WTC11 (cell line): ENCODE data around the gene SPACA7. TPM values are rescaled to one million over a fixed set of nuclear protein-coding genes. Genes with fewer than 3 reads are reported as not detected.
"Not testable (repeated sequence)": the region's sequence is repeated elsewhere in the genome, so short reads cannot be mapped to it uniquely, and the experiment has no call there.

Experiments
- ATAC-seq: fragments of 200-7000 bp; cut with Tn5 transposase; 2 replicates; pipeline ENCODE4 v1.10.0; 2021; ENCODE audit warnings: mild to moderate bottlenecking, moderate library complexity
- CTCF ChIA-PET: fragments of 300-600 bp; sonication (Branson Sonifier 250); formaldehyde crosslinking; loops from one replicate; lab custom pipeline; 2021; ENCODE audit warnings: antibody characterized with exemption; lab: Charles Lee
- POLR2A ChIA-PET: fragments of 350-600 bp; sonication (Branson Sonifier 250); formaldehyde crosslinking; loops from one replicate; lab custom pipeline; 2021; ENCODE audit warnings: antibody characterized with exemption; lab: Charles Lee
- DNase-seq: peaks from one replicate; pipeline ENCODE4 v3.0.0; 2021; ENCODE audit warnings: low spot score
- H3K27ac Mint-ChIP-seq: 2 replicates; pipeline ENCODE4 v1.8.0; 2021; ENCODE audit warnings: mixed read lengths
- H3K27me3 Mint-ChIP-seq: 2 replicates; pipeline ENCODE4 v1.8.0; 2021; ENCODE audit warnings: low read depth, mild to moderate bottlenecking, moderate library complexity, mixed read lengths
- H3K36me3 Mint-ChIP-seq: 2 replicates; pipeline ENCODE4 v1.8.0; 2021; ENCODE audit warnings: mixed read lengths
- H3K4me1 Mint-ChIP-seq: 2 replicates; pipeline ENCODE4 v1.8.0; 2022; ENCODE audit warnings: mixed read lengths
- H3K4me3 Mint-ChIP-seq: 2 replicates; pipeline ENCODE4 v1.8.0; 2021; ENCODE audit warnings: mild to moderate bottlenecking, moderate library complexity, mixed read lengths
- H3K9me3 Mint-ChIP-seq: 2 replicates; pipeline ENCODE4 v1.8.0; 2021; ENCODE audit warnings: mixed read lengths
- ARID4B ChIP-seq: sonication (generic); formaldehyde crosslinking; IDR thresholded peaks from 2 replicates; pipeline ENCODE4 v1.8.0; 2023; ENCODE audit warnings: missing genetic modification reagents, mild to moderate bottlenecking, borderline replicate concordance
- E2F4 ChIP-seq: sonication (generic); formaldehyde crosslinking; IDR thresholded peaks from 2 replicates; pipeline ENCODE4 v1.8.1; 2022; ENCODE audit warnings: low read depth, mild to moderate bottlenecking, moderate library complexity, missing genetic modification reagents, borderline replicate concordance
- FOXP1 ChIP-seq: sonication (generic); formaldehyde crosslinking; IDR thresholded peaks from 2 replicates; pipeline ENCODE4 v1.8.0; 2022; ENCODE audit warnings: missing genetic modification reagents, mild to moderate bottlenecking, moderate library complexity, borderline replicate concordance
- GRHL2 ChIP-seq: fragments of 250-450 bp; sonication (Bioruptor Pico); IDR thresholded peaks from 2 replicates; pipeline ENCODE4 v1.8.0; 2022; ENCODE audit warnings: mild to moderate bottlenecking, moderate library complexity; ENCODE audit not compliant: insufficient replicate concordance, severe bottlenecking
- JAZF1 ChIP-seq: fragments of 250-450 bp; sonication (Bioruptor Pico); IDR thresholded peaks from 2 replicates; pipeline ENCODE4 v1.9.0; 2021; ENCODE audit warnings: moderate library complexity, mild to moderate bottlenecking, inconsistent platforms
- MXD4 ChIP-seq: fragments of 250-450 bp; sonication (Bioruptor Pico); IDR thresholded peaks from 2 replicates; pipeline ENCODE4 v1.8.0; 2021; ENCODE audit warnings: mild to moderate bottlenecking, moderate library complexity, borderline replicate concordance
- NFATC4 ChIP-seq: fragments of 250-450 bp; sonication (Bioruptor Pico); IDR thresholded peaks from 2 replicates; pipeline ENCODE4 v1.9.0; 2021; ENCODE audit warnings: mild to moderate bottlenecking
- NR3C1 ChIP-seq: sonication (generic); formaldehyde crosslinking; conservative IDR thresholded peaks from 2 replicates; pipeline ENCODE4 v1.8.1; 2023; ENCODE audit warnings: low read depth, mild to moderate bottlenecking, missing genetic modification reagents
- TCF7 ChIP-seq: sonication (generic); formaldehyde crosslinking; IDR thresholded peaks from 2 replicates; pipeline ENCODE4 v1.8.0; 2022; ENCODE audit warnings: mild to moderate bottlenecking, low read depth, missing genetic modification reagents, moderate library complexity
- TEAD4 ChIP-seq: sonication (generic); formaldehyde crosslinking; IDR thresholded peaks from 2 replicates; pipeline ENCODE4 v1.8.0; 2022; ENCODE audit warnings: mild to moderate bottlenecking, missing genetic modification reagents
- ZNF263 ChIP-seq: sonication (generic); formaldehyde crosslinking; IDR thresholded peaks from 2 replicates; pipeline ENCODE4 v1.8.1; 2022; ENCODE audit warnings: low read depth, mild to moderate bottlenecking, moderate library complexity, missing genetic modification reagents
- ZNF671 ChIP-seq: fragments of 250-450 bp; sonication (Bioruptor Pico); IDR thresholded peaks from 2 replicates; pipeline ENCODE4 v1.8.0; 2021; ENCODE audit warnings: mild to moderate bottlenecking
- total RNA-seq: library from RNA; stranded (reverse); gene quantifications from 3 replicates; pipeline ENCODE4 v1.2.3, GENCODE V29; 2021
- TF ChIP-seq, protein P1 (sequence below): sonication (generic); formaldehyde crosslinking; IDR thresholded peaks from 2 replicates; pipeline ENCODE4 v1.8.1; 2022; ENCODE audit warnings: missing genetic modification reagents, borderline replicate concordance
- TF ChIP-seq, protein P2 (sequence below): fragments of 250-450 bp; sonication (Bioruptor Pico); conservative IDR thresholded peaks from 2 replicates; pipeline ENCODE4 v1.9.0; 2021; ENCODE audit warnings: mild to moderate bottlenecking
- TF ChIP-seq, protein P3 (sequence below): sonication (generic); formaldehyde crosslinking; IDR thresholded peaks from 2 replicates; pipeline ENCODE4 v1.8.0; 2023; ENCODE audit warnings: missing genetic modification reagents
- TF ChIP-seq, protein P4 (sequence below): sonication (generic); formaldehyde crosslinking; IDR thresholded peaks from 2 replicates; pipeline ENCODE4 v1.8.1; 2023; ENCODE audit warnings: mild to moderate bottlenecking, missing genetic modification reagents

The SPACA7 gene
- total RNA-seq, 1 experiment from 2014 or later = not detected

DNA sequence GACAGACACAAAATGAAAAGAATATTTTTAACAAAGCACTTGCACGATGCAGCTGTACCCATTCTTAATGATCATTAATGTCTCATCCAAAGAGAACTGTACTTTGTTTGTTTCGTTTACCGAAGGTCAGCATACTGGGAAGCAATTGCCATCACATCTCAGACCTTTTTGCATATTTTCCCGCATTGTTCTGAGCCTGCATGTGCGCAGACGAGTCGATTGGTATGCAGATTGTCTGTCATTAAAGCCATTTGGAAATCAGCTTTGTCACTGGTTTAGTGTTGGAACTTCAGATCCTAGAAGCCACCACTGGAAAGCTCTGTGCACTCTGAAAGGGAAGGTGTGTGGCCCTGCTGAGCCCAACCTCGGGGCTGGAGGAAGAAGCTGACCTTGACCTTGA lies 15.6 kb downstream of the SPACA7 start (continued):
- TF ChIP-seq FOXP1 (CRISPR knock-in tag) (no peak), ARID4B (CRISPR knock-in tag) (no peak), NR3C1 (no peak), TEAD4 (CRISPR knock-in tag) (no peak), TCF7 (no peak)

DNA sequence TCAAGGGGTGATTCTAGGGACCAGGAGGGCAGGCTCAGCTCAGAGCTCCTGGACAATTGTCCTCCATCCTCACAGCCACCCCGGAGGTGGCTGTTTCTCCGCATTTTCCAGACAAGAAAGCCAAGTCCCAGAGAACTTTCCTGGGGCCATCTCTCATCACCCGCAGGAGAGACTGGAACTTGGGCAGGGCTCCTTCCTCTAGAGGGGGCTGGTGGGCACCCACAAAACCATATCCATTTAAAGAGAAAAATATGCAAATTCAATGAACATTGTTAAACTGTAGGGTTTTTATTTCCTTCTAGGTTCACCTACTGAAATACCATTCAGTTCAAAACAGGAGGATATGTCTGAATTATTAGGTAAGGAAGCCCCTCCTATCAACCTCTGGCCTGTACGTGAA lies 16.6 kb downstream of the SPACA7 start:
- ChIA-PET POLR2A (no interaction called here), CTCF (no interaction called here)
- Mint-ChIP-seq H3K27me3 (peaks cover 10% of the 10 kb centered on the region), H3K4me1 (peaks cover 20% of the 10 kb centered on the region), H3K36me3 (peaks cover 4% of the 10 kb centered on the region), H3K9me3 (peaks cover 30% of the 10 kb centered on the region), H3K27ac (no peak overlapping the region), H3K4me3 (no peak overlapping the region)
- TF ChIP-seq, protein P1, sequence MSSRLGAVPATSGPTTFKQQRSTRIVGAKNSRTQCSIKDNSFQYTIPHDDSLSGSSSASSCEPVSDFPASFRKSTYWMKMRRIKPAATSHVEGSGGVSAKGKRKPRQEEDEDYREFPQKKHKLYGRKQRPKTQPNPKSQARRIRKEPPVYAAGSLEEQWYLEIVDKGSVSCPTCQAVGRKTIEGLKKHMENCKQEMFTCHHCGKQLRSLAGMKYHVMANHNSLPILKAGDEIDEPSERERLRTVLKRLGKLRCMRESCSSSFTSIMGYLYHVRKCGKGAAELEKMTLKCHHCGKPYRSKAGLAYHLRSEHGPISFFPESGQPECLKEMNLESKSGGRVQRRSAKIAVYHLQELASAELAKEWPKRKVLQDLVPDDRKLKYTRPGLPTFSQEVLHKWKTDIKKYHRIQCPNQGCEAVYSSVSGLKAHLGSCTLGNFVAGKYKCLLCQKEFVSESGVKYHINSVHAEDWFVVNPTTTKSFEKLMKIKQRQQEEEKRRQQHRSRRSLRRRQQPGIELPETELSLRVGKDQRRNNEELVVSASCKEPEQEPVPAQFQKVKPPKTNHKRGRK (CRISPR knock-in tag) = no peak
- TF ChIP-seq E2F4 (CRISPR knock-in tag) (no peak), ZNF263 (CRISPR knock-in tag) (no peak), NR3C1 (no peak), NFATC4 (CRISPR knock-in tag) (no peak), MXD4 (CRISPR knock-in tag) (no peak), GRHL2 (CRISPR knock-in tag) (no peak), JAZF1 (CRISPR knock-in tag) (no peak), ZNF671 (CRISPR knock-in tag) (no peak)
- TF ChIP-seq, protein P2, sequence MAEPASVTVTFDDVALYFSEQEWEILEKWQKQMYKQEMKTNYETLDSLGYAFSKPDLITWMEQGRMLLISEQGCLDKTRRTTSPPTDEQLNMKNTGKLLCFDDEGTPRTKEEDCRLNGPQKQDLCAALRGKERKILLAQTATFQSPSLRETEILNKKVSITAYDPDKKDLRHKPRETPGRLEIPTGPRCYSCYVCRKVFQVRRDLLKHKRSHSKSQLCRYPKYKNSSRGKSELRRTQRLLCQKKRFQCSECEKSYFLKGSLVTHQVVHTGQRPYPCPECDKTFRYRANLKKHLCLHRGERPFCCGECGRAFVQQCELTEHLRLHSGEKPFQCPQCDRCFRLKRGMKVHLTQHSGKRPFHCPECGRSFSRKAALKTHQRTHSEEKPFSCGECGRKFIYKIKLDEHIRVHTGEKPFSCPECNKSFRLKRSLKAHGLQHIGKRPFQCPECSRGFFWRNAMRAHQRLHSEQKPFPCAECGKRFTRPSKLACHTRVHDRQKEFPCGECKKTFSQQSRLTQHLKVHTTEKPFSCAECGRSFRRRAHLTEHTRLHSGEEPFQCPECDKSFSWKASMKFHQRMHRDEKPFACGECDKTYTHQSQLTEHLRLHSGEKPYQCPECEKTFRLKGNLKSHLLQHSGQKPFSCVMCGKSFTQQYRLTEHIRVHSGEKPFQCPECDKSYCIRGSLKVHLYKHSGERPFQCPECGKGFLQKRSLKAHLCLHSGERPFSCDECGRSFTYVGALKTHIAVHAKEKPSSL (CRISPR knock-in tag) = no peak
- TF ChIP-seq, protein P3, sequence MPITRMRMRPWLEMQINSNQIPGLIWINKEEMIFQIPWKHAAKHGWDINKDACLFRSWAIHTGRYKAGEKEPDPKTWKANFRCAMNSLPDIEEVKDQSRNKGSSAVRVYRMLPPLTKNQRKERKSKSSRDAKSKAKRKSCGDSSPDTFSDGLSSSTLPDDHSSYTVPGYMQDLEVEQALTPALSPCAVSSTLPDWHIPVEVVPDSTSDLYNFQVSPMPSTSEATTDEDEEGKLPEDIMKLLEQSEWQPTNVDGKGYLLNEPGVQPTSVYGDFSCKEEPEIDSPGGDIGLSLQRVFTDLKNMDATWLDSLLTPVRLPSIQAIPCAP = no peak
- TF ChIP-seq, protein P4, sequence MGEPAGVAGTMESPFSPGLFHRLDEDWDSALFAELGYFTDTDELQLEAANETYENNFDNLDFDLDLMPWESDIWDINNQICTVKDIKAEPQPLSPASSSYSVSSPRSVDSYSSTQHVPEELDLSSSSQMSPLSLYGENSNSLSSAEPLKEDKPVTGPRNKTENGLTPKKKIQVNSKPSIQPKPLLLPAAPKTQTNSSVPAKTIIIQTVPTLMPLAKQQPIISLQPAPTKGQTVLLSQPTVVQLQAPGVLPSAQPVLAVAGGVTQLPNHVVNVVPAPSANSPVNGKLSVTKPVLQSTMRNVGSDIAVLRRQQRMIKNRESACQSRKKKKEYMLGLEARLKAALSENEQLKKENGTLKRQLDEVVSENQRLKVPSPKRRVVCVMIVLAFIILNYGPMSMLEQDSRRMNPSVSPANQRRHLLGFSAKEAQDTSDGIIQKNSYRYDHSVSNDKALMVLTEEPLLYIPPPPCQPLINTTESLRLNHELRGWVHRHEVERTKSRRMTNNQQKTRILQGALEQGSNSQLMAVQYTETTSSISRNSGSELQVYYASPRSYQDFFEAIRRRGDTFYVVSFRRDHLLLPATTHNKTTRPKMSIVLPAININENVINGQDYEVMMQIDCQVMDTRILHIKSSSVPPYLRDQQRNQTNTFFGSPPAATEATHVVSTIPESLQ = no peak
- DNase-seq = no peak
- no peak for ATAC-seq

DNA sequence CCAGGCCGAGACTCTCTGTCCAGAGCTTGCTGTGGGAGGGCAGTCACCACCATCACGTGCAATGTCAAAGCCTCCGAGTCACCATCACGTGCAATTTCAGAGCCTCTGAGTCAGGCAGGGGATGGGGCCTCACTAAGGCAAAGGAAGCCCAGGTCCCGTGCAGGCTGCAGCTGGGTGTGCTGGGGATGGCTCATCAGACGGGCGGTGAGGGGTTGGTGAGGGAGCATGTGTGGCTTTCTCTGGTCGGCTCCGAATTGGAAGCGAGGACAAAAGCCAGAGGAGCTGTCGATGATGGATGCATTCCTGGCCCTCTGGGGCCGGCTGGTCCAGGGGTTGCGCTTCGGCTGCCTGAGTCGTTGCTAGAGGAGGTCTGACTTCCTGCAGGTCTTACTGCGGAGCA lies 18.9 kb downstream of the SPACA7 start:
- H3K36me3 Mint-ChIP-seq, H3K27ac Mint-ChIP-seq, POLR2A ChIA-PET, ATAC-seq, H3K4me3 Mint-ChIP-seq, CTCF ChIA-PET, DNase-seq: not testable (repeated sequence)
- peaks cover 26% of the 10 kb centered on the region for H3K9me3 Mint-ChIP-seq
- peaks cover 10% of the 10 kb centered on the region for H3K27me3 Mint-ChIP-seq
- peaks cover 20% of the 10 kb centered on the region for H3K4me1 Mint-ChIP-seq

DNA sequence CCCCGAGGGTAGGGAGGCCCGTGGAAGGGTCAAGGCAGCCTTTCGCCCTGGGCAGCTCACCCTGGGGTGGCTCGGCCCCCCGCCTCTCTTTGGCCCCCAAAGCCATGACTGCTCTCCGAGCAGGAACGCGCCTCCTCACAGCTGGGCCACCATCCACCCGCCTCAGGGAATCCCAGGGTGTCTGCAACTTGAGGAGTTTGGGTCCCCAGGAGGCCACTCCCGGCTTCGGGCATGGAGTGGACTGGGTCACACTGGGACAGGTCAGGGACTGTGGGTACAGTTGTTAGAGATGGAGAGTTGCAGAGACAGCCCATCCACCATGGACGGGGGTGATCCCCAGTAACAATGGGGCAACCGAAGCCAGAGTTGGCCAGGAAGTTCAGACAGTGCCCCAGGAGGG lies 19.8 kb downstream of the SPACA7 start:
- CTCF ChIA-PET, H3K27ac Mint-ChIP-seq, H3K27me3 Mint-ChIP-seq, ATAC-seq, POLR2A ChIA-PET, H3K36me3 Mint-ChIP-seq, H3K4me3 Mint-ChIP-seq, DNase-seq: not testable (repeated sequence)
- Mint-ChIP-seq H3K9me3 (peaks cover 16% of the 10 kb centered on the region), H3K4me1 (peaks cover 20% of the 10 kb centered on the region)
